Endodermal cell (in vitro differentiated cells): ENCODE results near the gene KCNH5. TPM values are rescaled to one million over a fixed set of nuclear protein-coding genes. Genes with fewer than 3 reads are reported as not detected.
A peak's percentile ranks its signal among the peaks of the same experiment; 100 is the strongest.

Experiments
- DNase-seq: peaks from one replicate; pipeline ENCODE4 v3.0.0-alpha.2; 2017
- H3K27ac ChIP-seq: 2 replicates; pipeline ENCODE4 v1.5.1; 2013; ENCODE audit warnings: mild to moderate bottlenecking, low read depth, low read length, moderate library complexity
- H3K27me3 ChIP-seq: 2 replicates; pipeline ENCODE4 v1.6.1; 2013; ENCODE audit warnings: mild to moderate bottlenecking, low read length, moderate library complexity; ENCODE audit not compliant: insufficient read depth, control insufficient read depth, poor library complexity, severe bottlenecking
- H3K36me3 ChIP-seq: 2 replicates; pipeline ENCODE4 v1.7.0; 2013; ENCODE audit warnings: mild to moderate bottlenecking, low read length, moderate library complexity; ENCODE audit not compliant: control insufficient read depth, insufficient read depth
- H3K4me1 ChIP-seq: one replicate; pipeline ENCODE4 v1.7.0; 2013; ENCODE audit warnings: low read length; ENCODE audit not compliant: control insufficient read depth, insufficient read depth
- H3K4me3 ChIP-seq: 2 replicates; pipeline ENCODE4 v1.5.1; 2013; ENCODE audit warnings: mild to moderate bottlenecking, low read length, moderate library complexity
- H3K9ac ChIP-seq: 2 replicates; pipeline ENCODE4 v1.6.1; 2013; ENCODE audit warnings: mild to moderate bottlenecking, low read length, moderate library complexity; ENCODE audit not compliant: poor library complexity, severe bottlenecking; ENCODE audit errors: extremely low read depth
- H3K9me3 ChIP-seq: 2 replicates; pipeline ENCODE4 v1.6.1; 2013; ENCODE audit warnings: mild to moderate bottlenecking, low read length, moderate library complexity; ENCODE audit not compliant: control insufficient read depth
- H3K27ac Mint-ChIP-seq: 2 replicates; pipeline ENCODE4 v1.8.0; 2020; ENCODE audit warnings: mixed read lengths
- H3K27me3 Mint-ChIP-seq: 2 replicates; pipeline ENCODE4 v1.8.0; 2021; ENCODE audit warnings: mild to moderate bottlenecking, mixed read lengths; ENCODE audit not compliant: insufficient read depth
- H3K36me3 Mint-ChIP-seq: 2 replicates; pipeline ENCODE4 v1.8.0; 2020; ENCODE audit warnings: low read depth, mixed read lengths
- H3K4me1 Mint-ChIP-seq: 2 replicates; pipeline ENCODE4 v1.8.0; 2020; ENCODE audit warnings: mixed read lengths
- H3K4me3 Mint-ChIP-seq: 2 replicates; pipeline ENCODE4 v1.8.0; 2020; ENCODE audit warnings: mild to moderate bottlenecking, moderate library complexity, mixed read lengths
- H3K9me3 Mint-ChIP-seq: 2 replicates; pipeline ENCODE4 v1.8.0; 2020; ENCODE audit warnings: mild to moderate bottlenecking, mixed read lengths
- CTCF ChIP-seq: fragments of 200-600 bp; sonication (generic); conservative IDR thresholded peaks from 2 replicates; pipeline ENCODE4 v1.5.0; 2021; ENCODE audit warnings: antibody characterized with exemption, mild to moderate bottlenecking
- WGBS, 2 experiments: methylation state at CpG; one replicate each; pipeline versions ENCODE4 v1.1.5 to v1.1.7; 2013; ENCODE audit warnings: missing lambda C conversion rate in 2 of 2, mixed read lengths in 1 of 2; ENCODE audit not compliant: insufficient coverage in 1 of 2, insufficient read length in 1 of 2; 5-methylcytosine and 5-hydroxymethylcytosine counted together
- total RNA-seq, 2 donors: library from RNA; stranded (reverse); fragmentation: NEBNext Ultra II Directional in 1 of 2; extraction: Animal tissue kit (Norgen Biotek cat#: 25700) in 1 of 2; gene quantifications; 2 replicates in 1 of 2; 3 replicates in 1 of 2; pipeline ENCODE4 v1.2.1, GENCODE V29; 2021

The KCNH5 gene
- total RNA-seq, 2 donors from 2014 or later = 2.5 to 3.9 TPM

- Mint-ChIP-seq H3K27ac (peak overlapping the region; percentile 63), H3K27me3 (no peaks in the 10 kb centered on the region), H3K36me3 (peaks cover 33% of the 10 kb centered on the region), H3K4me3 (no peak overlapping the region), H3K9me3 (peaks cover 33% of the 10 kb centered on the region), H3K4me1 (peaks cover 43% of the 10 kb centered on the region)
- WGBS, 2 experiments = 51 to 61% methylated on average over 2 of the region's 2 CpGs
- H3K9ac ChIP-seq = no peak overlapping the region
- DNase-seq = no peak
- TF ChIP-seq CTCF = no peak
- H3K4me3 ChIP-seq = no peak overlapping the region
- H3K27ac ChIP-seq = no peak overlapping the region
- peaks cover 25% of the 10 kb centered on the region for H3K4me1 ChIP-seq
- no peaks in the 10 kb centered on the region for H3K27me3 ChIP-seq
- H3K36me3 ChIP-seq = peaks cover 4% of the 10 kb centered on the region
- H3K9me3 ChIP-seq = peaks cover 32% of the 10 kb centered on the region
Observed at GRCh38 chr14:62657376-62657775, 387.9 kb downstream of the KCNH5 start.

GRCh38 chr14:62655166-62655565 is 390.1 kb downstream of the KCNH5 start:
- Histone ChIP-seq H3K27me3 (no peaks in the 10 kb centered on the region), H3K9me3 (peaks cover 14% of the 10 kb centered on the region), H3K4me1 (peaks cover 20% of the 10 kb centered on the region), H3K4me3 (no peak overlapping the region), H3K27ac (no peak overlapping the region), H3K36me3 (peaks cover 3% of the 10 kb centered on the region), H3K9ac (no peak overlapping the region)
- H3K27ac Mint-ChIP-seq = no peak overlapping the region
- peaks cover 15% of the 10 kb centered on the region for H3K9me3 Mint-ChIP-seq
- WGBS, 2 experiments = 91% methylated on average over 4 of the region's 4 CpGs; no CpG with 5 or more reads in 1 of the 2 experiments
- H3K27me3 Mint-ChIP-seq = no peaks in the 10 kb centered on the region
- TF ChIP-seq CTCF = no peak
- peaks cover 38% of the 10 kb centered on the region for H3K4me1 Mint-ChIP-seq
- H3K36me3 Mint-ChIP-seq = peaks cover 16% of the 10 kb centered on the region
- no peak for DNase-seq
- no peak overlapping the region for H3K4me3 Mint-ChIP-seq

GRCh38 chr14:62654641-62655040 is 390.6 kb downstream of the KCNH5 start:
- TF ChIP-seq CTCF = peak; percentile 25
- peaks cover 11% of the 10 kb centered on the region for H3K36me3 Mint-ChIP-seq
- Histone ChIP-seq H3K4me3 (no peak overlapping the region), H3K36me3 (no peaks in the 10 kb centered on the region), H3K27me3 (no peaks in the 10 kb centered on the region), H3K9me3 (peaks cover 10% of the 10 kb centered on the region), H3K27ac (no peak overlapping the region), H3K9ac (no peak overlapping the region), H3K4me1 (peaks cover 20% of the 10 kb centered on the region)
- no peak for DNase-seq
- H3K27ac Mint-ChIP-seq = no peak overlapping the region
- H3K9me3 Mint-ChIP-seq = peaks cover 10% of the 10 kb centered on the region
- H3K27me3 Mint-ChIP-seq = no peaks in the 10 kb centered on the region
- 78 to 90% methylated on average over 2 to 4 of the region's 5 CpGs for WGBS, 2 experiments
- peaks cover 38% of the 10 kb centered on the region for H3K4me1 Mint-ChIP-seq
- no peak overlapping the region for H3K4me3 Mint-ChIP-seq

Other genes starting within 250 kb of the KCNH5 start
- gene RHOJ, start 159.0 kb upstream of the KCNH5 start, total RNA-seq = not detected